HepG2 (cell line): ENCODE results near the gene RARA. TPM values are rescaled to one million over a fixed set of nuclear protein-coding genes. Genes with fewer than 3 reads are reported as not detected.

Source experiments
- DRAP1 ChIP-seq: IDR thresholded peaks from 2 replicates; pipeline ENCODE4 v1.6.1; 2016; ENCODE audit warnings: missing genetic modification reagents, missing compliant biosample characterization
- DZIP1 ChIP-seq: sonication (generic); formaldehyde crosslinking; IDR thresholded peaks from 2 replicates; pipeline ENCODE4 v1.5.0; 2020; ENCODE audit warnings: mild to moderate bottlenecking, missing genetic modification reagents
- FOXA3 ChIP-seq: IDR thresholded peaks from 2 replicates; pipeline ENCODE4 v1.6.1; 2016; ENCODE audit warnings: missing genetic modification reagents, missing compliant biosample characterization
- IKZF4 ChIP-seq: sonication (generic); formaldehyde crosslinking; IDR thresholded peaks from 2 replicates; pipeline ENCODE4 v1.5.1; 2020; ENCODE audit warnings: borderline replicate concordance, mild to moderate bottlenecking, low read depth, missing genetic modification reagents; ENCODE audit errors: not compliant biosample characterization
- MTA3 ChIP-seq: sonication (generic); formaldehyde crosslinking; IDR thresholded peaks from 2 replicates; pipeline ENCODE4 v1.4.0; 2020; ENCODE audit warnings: missing genetic modification reagents
- NCOA5 ChIP-seq: sonication (generic); formaldehyde crosslinking; IDR thresholded peaks from 2 replicates; pipeline ENCODE4 v1.4.0; 2020; ENCODE audit warnings: missing genetic modification reagents
- NR0B2 ChIP-seq: sonication (generic); formaldehyde crosslinking; IDR thresholded peaks from 2 replicates; pipeline ENCODE4 v1.4.0; 2020; ENCODE audit warnings: mild to moderate bottlenecking, missing genetic modification reagents
- PAX8 ChIP-seq: sonication (generic); formaldehyde crosslinking; IDR thresholded peaks from 2 replicates; pipeline ENCODE4 v1.8.0; 2022; ENCODE audit warnings: mild to moderate bottlenecking, missing genetic modification reagents, borderline replicate concordance
- TGIF2 ChIP-seq: IDR thresholded peaks from 2 replicates; pipeline ENCODE4 v1.6.1; 2016; ENCODE audit warnings: control low read depth, missing compliant biosample characterization
- THAP7 ChIP-seq: sonication (generic); formaldehyde crosslinking; IDR thresholded peaks from 2 replicates; pipeline ENCODE4 v1.8.1; 2023; ENCODE audit warnings: mild to moderate bottlenecking, missing genetic modification reagents
- ZBTB46 ChIP-seq: sonication (generic); formaldehyde crosslinking; IDR thresholded peaks from 2 replicates; pipeline ENCODE4 v1.4.0; 2020; ENCODE audit warnings: mild to moderate bottlenecking, missing genetic modification reagents, borderline replicate concordance
- ZNF503 ChIP-seq: sonication (generic); formaldehyde crosslinking; IDR thresholded peaks from 2 replicates; pipeline ENCODE4 v1.4.0; 2020; ENCODE audit warnings: missing genetic modification reagents
- ZNF552 ChIP-seq: sonication (generic); formaldehyde crosslinking; IDR thresholded peaks from 2 replicates; pipeline ENCODE4 v1.9.0; 2022; ENCODE audit warnings: missing genetic modification reagents, mild to moderate bottlenecking, borderline replicate concordance
- ZSCAN22 ChIP-seq: sonication (generic); formaldehyde crosslinking; IDR thresholded peaks from 2 replicates; pipeline ENCODE4 v1.4.0; 2020; ENCODE audit warnings: mild to moderate bottlenecking, missing genetic modification reagents
- ZUFSP ChIP-seq: sonication (generic); formaldehyde crosslinking; IDR thresholded peaks from 2 replicates; pipeline ENCODE4 v1.9.0; 2021; ENCODE audit warnings: missing genetic modification reagents, mild to moderate bottlenecking, borderline replicate concordance
- polyA plus RNA-seq, 8 experiments: library from polyadenylated mRNA; depleted of rRNA in 3 of 8; stranded (reverse) in 7 of 8; unstranded in 1 of 8; fragments of >200 nt; fragmentation: Illumina TruSeq in 4 of 8; extraction: Trizol in 4 of 8; gene quantifications; 2 replicates each; pipeline versions ENCODE4 v1.2.1 to v1.2.3, GENCODE V29; 2011 to 2016; ENCODE audit warnings: low read depth in 4 of 8, missing spikeins in 1 of 8, mixed read lengths in 1 of 8; ENCODE audit not compliant: insufficient read depth in 1 of 8
- total RNA-seq, 5 experiments: library from RNA; depleted of rRNA; stranded (reverse); fragments of >200 nt; fragmentation: Illumina TruSeq; extraction: Trizol; gene quantifications; 2 replicates each; pipeline ENCODE4 v1.2.3, GENCODE V29; 2016; ENCODE audit warnings: low read depth in 1 of 5

The RARA gene
- total and polyA plus RNA-seq, 2 of the 13 experiments (the other 11 are each of a cell fraction or from before 2014, with no cell fraction given): 6.4 to 8.6 TPM

GRCh38 chr17:40316571-40317344 lies 7.8 kb downstream of the RARA start (continued):
- 0 out of 2 replicates have a peak, but pooled peaks have one; percentile 68 for TF ChIP-seq DZIP1 (CRISPR knock-in tag)
- no peak for TF ChIP-seq ZSCAN22 (CRISPR knock-in tag)
- no peak for TF ChIP-seq MTA3 (CRISPR knock-in tag)
- TF ChIP-seq ZNF552: no peak
- peak; percentile 42; the same call in 1 of the 2 replicates for TF ChIP-seq DRAP1 (CRISPR knock-in tag)
- TF ChIP-seq THAP7 (CRISPR knock-in tag): 0 out of 2 replicates have a peak, but pooled peaks have one; percentile 49
- TF ChIP-seq ZNF503 (CRISPR knock-in tag): peak; percentile 59; the same call in 1 of the 2 replicates
- TF ChIP-seq ZBTB46 (CRISPR knock-in tag): no peak
- no peak for TF ChIP-seq ZUFSP
- TF ChIP-seq FOXA3: peak; percentile 48; the same call in 1 of the 2 replicates
- TF ChIP-seq TGIF2 (CRISPR knock-in tag): peak; percentile 57; the same call in 1 of the 2 replicates
- no peak for TF ChIP-seq IKZF4 (CRISPR knock-in tag)
- no peak for TF ChIP-seq NR0B2 (CRISPR knock-in tag)
- TF ChIP-seq PAX8 (CRISPR knock-in tag): no peak
- no peak for TF ChIP-seq NCOA5 (CRISPR knock-in tag)
